Activated T-helper 2 cell treated with anti-CD3 and anti-CD28 coated beads, Interferon-gamma antibody, Interleukin-2, Interleukin-4, amounts not matched to agents 10 μg/mL and 5 μg/mL and 100 μg/mL, durations not matched to agents 14 hours and 24 hours and 36 hours (primary cell): Measurements from ENCODE around the gene ZNF460. TPM values are rescaled to one million over a fixed set of nuclear protein-coding genes. Genes with fewer than 3 reads are reported as not detected.

Experiments
- DNase-seq: peaks from one replicate; pipeline ENCODE4 v3.0.0; 2021; ENCODE audit warnings: low spot score
- H3K27ac Mint-ChIP-seq: one replicate; pipeline ENCODE4 v1.8.0; 2021; ENCODE audit warnings: mixed read lengths
- H3K27me3 Mint-ChIP-seq: one replicate; pipeline ENCODE4 v1.8.0; 2021; ENCODE audit warnings: low read depth, mixed read lengths
- H3K36me3 Mint-ChIP-seq: one replicate; pipeline ENCODE4 v1.8.0; 2021; ENCODE audit warnings: low read depth, mixed read lengths
- H3K4me1 Mint-ChIP-seq: one replicate; pipeline ENCODE4 v1.8.0; 2021; ENCODE audit warnings: low read depth, mixed read lengths
- H3K4me3 Mint-ChIP-seq: one replicate; pipeline ENCODE4 v1.8.0; 2021; ENCODE audit warnings: low read depth, mild to moderate bottlenecking, moderate library complexity, mixed read lengths
- H3K9me3 Mint-ChIP-seq: one replicate; pipeline ENCODE4 v1.8.0; 2021; ENCODE audit warnings: mixed read lengths
- intact Hi-C: fragments of 100-400 bp; cut with micrococcal nuclease; formaldehyde crosslinking; loops from one replicate; pipeline ENCODE4 v1.15.1; 2023
- total RNA-seq: library from RNA; stranded (reverse); gene quantifications from 2 replicates; pipeline ENCODE4 v1.2.3, GENCODE V29; 2022

ZNF460 gene
- total RNA-seq, 1 donor from 2014 or later, result 40.2 TPM

DNA sequence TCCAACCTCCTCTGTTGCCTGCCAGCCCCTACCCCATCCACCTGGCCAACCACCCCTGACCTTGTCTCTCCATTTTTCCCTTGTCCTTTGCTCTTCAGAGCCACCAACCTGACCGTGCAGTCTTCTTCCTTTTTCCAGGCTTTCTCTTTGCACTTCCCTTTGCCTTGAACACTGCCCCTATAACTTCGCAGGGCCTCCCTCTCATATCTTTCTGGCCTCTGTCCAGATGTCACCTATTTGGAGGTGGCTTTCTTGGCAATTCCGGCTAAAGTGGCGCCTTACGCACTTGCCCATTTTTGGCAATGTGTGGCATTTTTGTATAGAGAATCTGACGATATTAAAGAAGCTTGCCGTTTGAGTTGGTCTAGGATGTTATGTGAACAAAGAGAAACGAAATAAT lies 40.8 kb downstream of the ZNF460 start:
- intact Hi-C loops, result loop anchor here (2.0 kb wide), 1 partner anchor 42 kb away; the partner anchor contains the start of genes TRAPPC2B and ZNF547

GRCh38 chr19:57321751-57322150 lies 41.5 kb downstream of the ZNF460 start:
- peaks cover 46% of the 10 kb centered on the region for H3K36me3 Mint-ChIP-seq
- DNase-seq, result no peak
- peaks cover 25% of the 10 kb centered on the region for H3K4me1 Mint-ChIP-seq
- H3K27me3 Mint-ChIP-seq, result peaks cover under 1% of the 10 kb centered on the region
- H3K4me3 Mint-ChIP-seq, result peak overlapping the region; percentile 85
- no peak overlapping the region for H3K27ac Mint-ChIP-seq
- H3K9me3 Mint-ChIP-seq, result peaks cover 36% of the 10 kb centered on the region
- intact Hi-C loops, result loop anchor here (2.0 kb wide), 1 partner anchor 41 kb away; the partner anchor contains the start of genes TRAPPC2B and ZNF547

More for the DNA sequence above, 40.8 kb downstream of the ZNF460 start:
- H3K4me1 Mint-ChIP-seq, result peaks cover 25% of the 10 kb centered on the region
- no peak for DNase-seq
- H3K27ac Mint-ChIP-seq, result peak overlapping the region; percentile 91
- H3K4me3 Mint-ChIP-seq, result peak overlapping the region; percentile 85
- peaks cover 40% of the 10 kb centered on the region for H3K36me3 Mint-ChIP-seq
- H3K9me3 Mint-ChIP-seq, result peaks cover 34% of the 10 kb centered on the region
- H3K27me3 Mint-ChIP-seq, result peaks cover 5% of the 10 kb centered on the region

DNA sequence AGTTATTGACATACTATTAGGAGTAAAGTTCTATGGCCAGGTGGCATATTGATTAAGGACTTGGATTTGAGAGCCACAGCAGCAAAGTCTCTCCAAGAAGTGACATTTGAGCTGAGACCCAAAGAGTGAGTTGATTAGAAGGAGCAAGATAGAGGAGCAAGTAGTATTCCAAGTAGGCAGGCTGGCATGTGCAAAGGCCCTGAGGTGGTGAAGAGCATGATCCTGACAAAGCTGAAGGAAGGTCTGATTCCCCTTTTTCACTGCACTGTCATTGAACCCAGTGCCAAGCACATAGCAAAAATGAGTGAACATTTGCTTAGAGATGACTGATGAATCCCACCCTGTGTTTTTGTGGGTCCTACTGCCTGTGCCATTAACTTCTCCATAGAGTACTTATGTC lies 44.7 kb downstream of the ZNF460 start:
- intact Hi-C loops, result no loop called here
- Mint-ChIP-seq H3K4me3 (no peak overlapping the region), H3K27me3 (no peaks in the 10 kb centered on the region), H3K36me3 (peaks cover 79% of the 10 kb centered on the region), H3K27ac (no peak overlapping the region), H3K4me1 (peaks cover 21% of the 10 kb centered on the region), H3K9me3 (peaks cover 61% of the 10 kb centered on the region)
- no peak for DNase-seq

- intact Hi-C loops, result no loop called here
- no peak for DNase-seq
- peaks cover 78% of the 10 kb centered on the region for H3K9me3 Mint-ChIP-seq
These were observed 47.7 kb downstream of the ZNF460 start for GRCh38 chr19:57327993-57328392.

GRCh38 chr19:57334191-57334590 lies 53.9 kb downstream of the ZNF460 start:
- H3K27me3 Mint-ChIP-seq, result no peaks in the 10 kb centered on the region
- no peak overlapping the region for H3K4me3 Mint-ChIP-seq
- peaks cover 71% of the 10 kb centered on the region for H3K9me3 Mint-ChIP-seq
- no peak overlapping the region for H3K27ac Mint-ChIP-seq
- intact Hi-C loops, result no loop called here
- DNase-seq, result no peak
- peaks cover 39% of the 10 kb centered on the region for H3K36me3 Mint-ChIP-seq
- H3K4me1 Mint-ChIP-seq, result no peaks in the 10 kb centered on the region

More at GRCh38 chr19:57327993-57328392, 47.7 kb downstream of the ZNF460 start:
- H3K36me3 Mint-ChIP-seq, result peaks cover 88% of the 10 kb centered on the region
- H3K27me3 Mint-ChIP-seq, result no peaks in the 10 kb centered on the region
- H3K4me3 Mint-ChIP-seq, result no peak overlapping the region
- H3K4me1 Mint-ChIP-seq, result no peaks in the 10 kb centered on the region
- H3K27ac Mint-ChIP-seq, result no peak overlapping the region

DNA sequence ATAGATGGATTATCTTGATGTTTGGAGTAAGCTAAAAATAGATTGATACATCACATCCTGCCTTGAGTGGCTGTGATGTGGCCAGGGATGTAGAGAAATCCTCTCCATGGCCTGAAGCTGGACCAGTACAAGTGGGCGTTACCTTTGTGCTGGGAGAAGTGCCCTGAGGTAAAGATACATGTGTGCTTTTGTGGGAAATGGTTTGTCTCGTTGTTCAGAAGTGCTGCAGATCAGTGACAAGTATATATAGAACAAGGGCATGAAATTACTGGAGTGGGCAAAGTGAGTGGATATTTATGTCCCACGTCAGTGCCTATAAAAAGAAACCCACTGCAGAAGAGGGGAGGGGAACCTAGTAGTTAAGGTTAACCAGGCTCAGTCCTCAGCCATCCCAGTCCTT lies 58.6 kb downstream of the ZNF460 start:
- Mint-ChIP-seq H3K4me1 (no peaks in the 10 kb centered on the region), H3K27ac (no peak overlapping the region), H3K4me3 (no peak overlapping the region), H3K27me3 (no peaks in the 10 kb centered on the region), H3K9me3 (peaks cover 51% of the 10 kb centered on the region), H3K36me3 (peaks cover 10% of the 10 kb centered on the region)
- DNase-seq, result no peak
- intact Hi-C loops, result no loop called here

GRCh38 chr19:57342582-57342981 lies 62.3 kb downstream of the ZNF460 start:
- Mint-ChIP-seq H3K9me3 (peaks cover 36% of the 10 kb centered on the region), H3K27me3 (no peaks in the 10 kb centered on the region), H3K27ac (no peak overlapping the region), H3K4me3 (no peak overlapping the region), H3K36me3 (no peaks in the 10 kb centered on the region), H3K4me1 (no peaks in the 10 kb centered on the region)
- no peak for DNase-seq
- intact Hi-C loops, result no loop called here

Other genes starting within 250 kb of the ZNF460 start
- gene USP29, start 160.5 kb upstream of the ZNF460 start, total RNA-seq, result not detected in 2 replicates
- not detected in 2 replicates for gene ZIM3, start 135.3 kb upstream of the ZNF460 start, total RNA-seq
- gene DUXA, start 113.0 kb upstream of the ZNF460 start, total RNA-seq, result not detected in 2 replicates
- 16.5 and 18.0 TPM in 2 replicates for gene ZNF264, start 89.0 kb upstream of the ZNF460 start, total RNA-seq
- gene AURKC, start 49.5 kb upstream of the ZNF460 start, total RNA-seq, result 0.16 TPM in 1 of 2 replicates, not detected in the other
- gene ZNF805, start 39.9 kb upstream of the ZNF460 start, total RNA-seq, result 6.6 and 6.9 TPM in 2 replicates
- gene ZNF543, start 40.0 kb downstream of the ZNF460 start, total RNA-seq, result 4.6 and 5.1 TPM in 2 replicates
- gene ZNF304, start 70.8 kb downstream of the ZNF460 start, total RNA-seq, result 5.2 and 6.5 TPM in 2 replicates
- 3.8 and 4.1 TPM in 2 replicates for gene TRAPPC2B, start 83.1 kb downstream of the ZNF460 start, total RNA-seq
- gene ZNF547, start 83.1 kb downstream of the ZNF460 start, total RNA-seq, result 1.3 and 2.0 TPM in 2 replicates
- gene ZNF548, start 109.4 kb downstream of the ZNF460 start, total RNA-seq, result 10.5 and 12.5 TPM in 2 replicates
- 7.7 and 9.3 TPM in 2 replicates for gene ZNF17, start 130.7 kb downstream of the ZNF460 start, total RNA-seq
- gene ZNF749, start 154.8 kb downstream of the ZNF460 start, total RNA-seq, result 21.0 and 21.5 TPM in 2 replicates
- 0.09 TPM in 1 of 2 replicates, not detected in the other for gene VN1R1, start 176.7 kb downstream of the ZNF460 start, total RNA-seq
- 2.0 and 2.3 TPM in 2 replicates for gene ZNF772, start 197.1 kb downstream of the ZNF460 start, total RNA-seq
- gene ZNF419, start 207.3 kb downstream of the ZNF460 start, total RNA-seq, result 4.8 and 5.1 TPM in 2 replicates
- gene ZNF773, start 219.5 kb downstream of the ZNF460 start, total RNA-seq, result 4.5 and 6.0 TPM in 2 replicates
- gene ZNF549, start 246.9 kb downstream of the ZNF460 start, total RNA-seq, result 3.5 and 4.1 TPM in 2 replicates